ENCODE measurements around the gene AP1G2. TPM values are rescaled to one million over a fixed set of nuclear protein-coding genes. Genes with fewer than 3 reads are reported as not detected.

Gene AP1G2
- total RNA-seq: 10 to 100 TPM; 38.9 to 98.8 (median 68.8) TPM

DNA sequence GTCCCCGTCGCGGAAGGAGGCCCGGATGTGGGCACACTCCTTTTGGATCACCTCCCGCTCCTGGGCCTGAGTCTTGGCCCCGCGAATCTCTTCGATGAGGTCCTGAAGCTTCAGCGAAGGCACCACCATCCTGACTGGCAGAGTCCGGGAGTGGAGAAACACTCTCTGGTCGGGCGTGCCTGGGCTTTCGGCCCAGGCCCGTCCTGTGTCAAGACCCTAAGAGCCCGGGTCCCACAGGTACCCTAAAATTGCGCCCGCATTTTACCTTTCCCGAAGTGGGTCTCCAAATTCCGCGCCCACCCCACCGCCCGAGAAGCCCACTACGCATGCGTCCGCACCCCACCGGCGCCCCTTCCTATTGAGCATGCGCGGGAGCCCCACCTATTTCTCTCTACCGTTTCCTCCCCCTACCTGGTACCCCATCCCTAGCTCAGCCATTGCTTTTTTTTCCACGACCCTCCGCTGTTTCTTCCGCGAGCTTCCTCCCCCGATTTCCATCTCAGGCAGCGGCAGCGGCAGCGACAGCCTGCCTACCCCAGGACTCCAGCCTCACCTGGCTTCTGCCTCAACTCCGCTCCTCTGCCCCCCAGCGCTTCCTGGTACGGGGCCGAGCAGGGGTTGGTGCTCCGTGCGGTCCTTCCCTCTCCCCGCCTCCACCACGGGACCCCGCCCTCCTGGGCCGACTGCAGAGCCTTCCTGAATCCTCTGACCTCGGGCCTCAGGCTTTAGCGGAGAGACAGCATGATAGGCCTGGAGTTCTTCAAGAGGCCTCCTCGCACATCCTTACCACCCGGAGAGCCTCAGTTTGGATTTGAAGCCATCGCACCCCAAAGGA, at the start of gene AP1G2:
TSS of gene AP1G2 (minus strand) at position 606 of the 835 bp plus-strand sequence. CDS start at position 129, 477 bp downstream.
- no peaks in the 10 kb centered on the region for H3K4me1 ChIP-seq
- DNase-seq: peak; percentile 89
- intact Hi-C loops (cut with DNase I; ENCODE audit: low total_unique reads): no loop called here
- H3K36me3 ChIP-seq: no peaks in the 10 kb centered on the region
- peak within 1 kb of the TSS; percentile 53 to 55 for H3K4me3 ChIP-seq
- peak within 1 kb of the TSS; percentile 80 to 86 for H3K27ac ChIP-seq
- H3K9me3 ChIP-seq: no peaks in the 10 kb centered on the region
- TF ChIP-seq POLR2A (IDR thresholded peaks at IDR 0.05) (peak in 1 of 2 donors; percentile 61), CTCF (IDR thresholded peaks at IDR 0.05) (no peak)
- H3K27me3 ChIP-seq: no peaks in the 10 kb centered on the region

DNA sequence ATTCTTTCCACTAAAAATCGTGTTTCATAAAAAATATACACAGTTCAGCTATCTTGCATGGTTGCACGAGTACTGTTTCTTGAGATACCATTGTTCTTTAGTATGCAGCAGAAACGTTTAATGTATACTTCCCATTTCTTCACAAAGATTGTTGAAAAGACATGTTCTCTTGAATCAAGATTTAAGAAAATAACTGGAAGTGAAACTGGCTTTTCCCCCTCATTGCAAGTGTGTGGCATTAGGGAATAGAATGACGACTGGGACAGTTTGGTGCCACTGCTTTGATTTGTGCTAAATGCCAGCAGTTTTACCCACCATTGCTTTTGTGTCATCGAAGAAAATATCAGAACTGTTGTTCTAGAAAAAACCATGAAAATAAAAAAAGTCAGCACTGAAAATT, 48.3 kb upstream of the AP1G2 start:
- H3K4me1 ChIP-seq: no peaks in the 10 kb centered on the region
- H3K27me3 ChIP-seq: no peaks in the 10 kb centered on the region
- intact Hi-C loops (cut with DNase I; ENCODE audit: low total_unique reads): no loop called here
- H3K27ac ChIP-seq: no peak overlapping the region
- no peak overlapping the region for H3K4me3 ChIP-seq
- no peaks in the 10 kb centered on the region for H3K9me3 ChIP-seq
- no peaks in the 10 kb centered on the region for H3K36me3 ChIP-seq
- DNase-seq: no peak
- TF ChIP-seq CTCF (IDR thresholded peaks at IDR 0.05) (no peak), POLR2A (IDR thresholded peaks at IDR 0.05) (no peak)

DNA sequence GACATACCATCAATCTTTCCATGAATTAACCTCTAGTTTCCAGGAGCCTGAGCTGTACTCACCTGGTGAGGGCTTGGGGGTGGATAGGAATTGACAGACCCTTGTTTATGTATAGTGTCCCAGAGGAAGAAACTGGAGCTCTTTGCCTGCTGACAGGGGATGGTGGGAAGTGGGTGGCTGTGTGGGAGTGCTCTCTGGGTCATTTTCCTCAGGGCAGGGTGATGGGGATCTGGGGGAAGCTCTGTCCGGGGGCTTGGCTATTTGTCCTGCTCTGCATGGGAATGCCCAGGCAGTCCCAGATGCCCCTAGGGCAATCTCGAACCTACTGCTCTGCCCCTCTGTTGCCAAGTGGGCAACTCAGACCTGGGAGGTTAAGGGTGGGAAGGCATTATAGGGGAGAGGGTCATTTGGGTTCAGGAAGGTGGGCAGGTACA, 46.8 kb upstream of the AP1G2 start:
- intact Hi-C loops (cut with DNase I; ENCODE audit: low total_unique reads): no loop called here
- Histone ChIP-seq H3K4me3 (no peak overlapping the region), H3K27me3 (no peaks in the 10 kb centered on the region), H3K27ac (no peak overlapping the region), H3K36me3 (no peaks in the 10 kb centered on the region), H3K4me1 (no peaks in the 10 kb centered on the region), H3K9me3 (no peaks in the 10 kb centered on the region)
- TF ChIP-seq POLR2A (IDR thresholded peaks at IDR 0.05) (no peak), CTCF (IDR thresholded peaks at IDR 0.05) (no peak)
- DNase-seq: no peak

- no peak overlapping the region for H3K27ac ChIP-seq
- intact Hi-C loops (cut with DNase I; ENCODE audit: low total_unique reads): no loop called here
- no peak for DNase-seq
- no peaks in the 10 kb centered on the region for H3K36me3 ChIP-seq
- no peak for TF ChIP-seq POLR2A (IDR thresholded peaks at IDR 0.05)
- TF ChIP-seq CTCF (IDR thresholded peaks at IDR 0.05): no peak
- H3K27me3 ChIP-seq: no peaks in the 10 kb centered on the region
- H3K9me3 ChIP-seq: no peaks in the 10 kb centered on the region
- H3K4me3 ChIP-seq: no peak overlapping the region
- no peaks in the 10 kb centered on the region for H3K4me1 ChIP-seq
Observed at GRCh38 chr14:23613242-23614070, 45.9 kb upstream of the AP1G2 start.

DNA sequence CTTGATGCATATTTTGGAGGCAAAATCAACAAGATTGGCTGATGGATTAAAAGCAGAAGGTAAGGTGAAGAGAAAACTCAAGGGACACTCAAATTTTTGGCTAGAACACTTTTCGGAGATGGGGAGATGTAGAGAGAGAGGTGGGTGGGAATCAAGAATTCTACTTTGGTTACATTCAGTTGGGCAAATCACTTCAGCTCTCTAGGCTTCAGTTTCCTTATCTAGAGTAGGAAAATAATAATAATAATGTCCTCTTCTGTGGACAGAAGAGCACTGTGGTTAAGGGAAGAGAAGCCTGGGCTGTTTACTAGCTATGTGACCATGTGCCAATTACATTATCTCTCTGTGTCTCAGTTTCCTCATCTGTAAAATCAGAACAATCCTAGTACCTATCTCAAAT, 45.2 kb upstream of the AP1G2 start:
- Histone ChIP-seq H3K4me3 (no peak overlapping the region), H3K36me3 (no peaks in the 10 kb centered on the region), H3K27ac (no peak overlapping the region), H3K27me3 (no peaks in the 10 kb centered on the region), H3K4me1 (no peaks in the 10 kb centered on the region), H3K9me3 (no peaks in the 10 kb centered on the region)
- intact Hi-C loops (cut with DNase I; ENCODE audit: low total_unique reads): no loop called here
- no peak for DNase-seq
- TF ChIP-seq POLR2A (IDR thresholded peaks at IDR 0.05): no peak

Measured in uterus (tissue), 4 donors.